Brain microvascular endothelial cell (primary cell): ENCODE measurements around the gene SLFN12L.
"Not testable (repeated sequence)": the region's sequence is repeated elsewhere in the genome, so short reads cannot be mapped to it uniquely, and the experiment has no call there.

Experiments
- DNase-seq: peaks from one replicate; pipeline ENCODE4 v3.0.0-alpha.2; 2020
- H3K27ac ChIP-seq: fragments of 250-450 bp; sonication (Bioruptor Pico); 2 replicates; pipeline ENCODE4 v1.5.1; 2020; ENCODE audit warnings: mild to moderate bottlenecking, moderate library complexity
- H3K27me3 ChIP-seq: fragments of 250-450 bp; sonication (Bioruptor Pico); replicated peaks from 2 replicates; pipeline ENCODE4 v1.5.1; 2020; ENCODE audit warnings: mild to moderate bottlenecking
- H3K36me3 ChIP-seq: fragments of 250-450 bp; sonication (Bioruptor Pico); replicated peaks from 2 replicates; pipeline ENCODE4 v1.5.1; 2020; ENCODE audit warnings: mild to moderate bottlenecking
- H3K4me3 ChIP-seq: 2 replicates; pipeline ENCODE4 v1.5.1; 2011; ENCODE audit warnings: low read depth, mild to moderate bottlenecking, control low read depth, low read length, moderate library complexity
- CTCF ChIP-seq: IDR thresholded peaks from 2 replicates; pipeline ENCODE4 v1.5.1; 2011; ENCODE audit warnings: low read depth, mild to moderate bottlenecking, moderate library complexity, low read length, control low read depth, inconsistent platforms; ENCODE audit errors: missing control alignments
- in situ Hi-C: cut with HindIII; loops from 2 replicates; pipeline ENCODE4 v1.10.0; 2017; ENCODE audit warnings: low sequenced_read_pairs, low pct_ligation_motif_present

The SLFN12L gene

DNA sequence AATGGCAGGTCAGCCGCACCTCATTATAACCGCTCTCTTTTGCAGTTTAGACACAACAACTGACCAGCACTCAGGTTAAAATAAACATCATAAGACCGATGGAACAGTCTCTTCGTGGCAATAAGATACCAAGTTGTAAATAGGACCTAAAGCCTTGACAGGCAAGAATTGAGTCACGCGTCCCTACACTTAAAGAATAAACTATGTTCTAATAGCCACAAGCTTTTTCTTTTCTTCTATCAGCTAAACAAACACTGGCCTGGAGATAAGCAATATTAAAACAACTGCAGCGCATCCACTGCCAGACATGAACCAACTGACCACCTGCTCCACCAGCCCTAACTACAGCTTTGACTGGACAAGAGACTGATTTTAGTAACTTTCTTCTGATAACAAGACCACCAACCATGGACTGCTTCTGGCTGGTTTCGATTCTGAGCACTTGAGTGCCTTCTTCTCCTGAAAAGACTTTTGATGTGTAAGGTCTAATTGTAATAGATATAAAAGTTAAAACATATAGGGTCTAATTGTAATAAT lies 17.5 kb downstream of the SLFN12L start:
- no peaks in the 10 kb centered on the region for H3K36me3 ChIP-seq
- H3K27ac ChIP-seq, result no peak overlapping the region
- in situ Hi-C loops, result no loop called here
- H3K4me3 ChIP-seq, result no peak overlapping the region
- no peak for DNase-seq
- peaks cover 5% of the 10 kb centered on the region for H3K27me3 ChIP-seq
- TF ChIP-seq CTCF, result no peak

DNA sequence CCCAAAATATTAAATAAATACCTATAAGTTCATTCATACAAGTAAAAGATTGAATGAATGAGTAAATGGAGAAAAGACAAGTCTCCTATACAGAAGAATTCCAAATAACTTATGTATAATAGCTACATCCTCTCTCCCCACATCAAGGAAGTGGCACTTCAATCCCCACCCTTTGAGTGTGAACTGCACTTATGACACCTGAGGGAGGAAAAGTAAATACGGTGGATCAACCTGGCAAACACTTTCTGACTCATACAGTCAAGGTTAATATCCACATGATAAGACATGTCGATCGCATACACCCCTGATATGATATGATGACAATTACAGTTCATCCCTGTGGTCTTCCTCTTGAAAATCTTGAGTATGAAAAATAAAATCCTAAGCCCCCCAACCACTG lies 18.0 kb downstream of the SLFN12L start:
- H3K36me3 ChIP-seq, result no peaks in the 10 kb centered on the region

GRCh38 chr17:35518431-35518830 lies 19.0 kb downstream of the SLFN12L start:
- DNase-seq, in situ Hi-C loops: not testable (repeated sequence)

More for the DNA sequence above, 18.0 kb downstream of the SLFN12L start:
- in situ Hi-C loops, result no loop called here
- no peak for TF ChIP-seq CTCF
- no peak overlapping the region for H3K4me3 ChIP-seq
- H3K27me3 ChIP-seq, result peaks cover 9% of the 10 kb centered on the region
- H3K27ac ChIP-seq, result no peak overlapping the region
- no peak for DNase-seq

DNA sequence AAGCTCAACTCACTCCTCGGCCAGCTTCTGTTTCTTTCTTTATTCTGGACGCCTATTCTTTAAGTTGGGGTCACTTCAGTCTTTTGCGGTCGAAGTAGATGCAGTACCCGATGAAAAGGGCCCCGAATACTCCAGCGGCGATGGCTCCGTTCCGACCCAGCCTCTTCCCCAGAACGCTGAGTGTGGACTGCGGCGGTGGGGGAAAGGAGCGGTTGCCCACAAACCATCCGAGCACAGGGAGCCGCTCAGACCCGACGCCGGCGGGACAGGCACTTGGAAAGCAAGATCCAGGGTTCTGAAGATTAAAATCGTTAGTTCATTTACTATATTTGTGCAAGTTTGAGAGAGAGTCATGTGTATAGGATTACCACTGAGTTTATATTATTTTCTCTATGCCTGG lies 22.5 kb downstream of the SLFN12L start:
- H3K27me3 ChIP-seq, result peaks cover 20% of the 10 kb centered on the region
- no peak for DNase-seq
- H3K27ac ChIP-seq, result no peak overlapping the region
- in situ Hi-C loops, result no loop called here
- H3K4me3 ChIP-seq, result no peak overlapping the region
- TF ChIP-seq CTCF, result no peak
- H3K36me3 ChIP-seq, result no peaks in the 10 kb centered on the region

More at GRCh38 chr17:35518431-35518830, 19.0 kb downstream of the SLFN12L start:
- not testable (repeated sequence) for H3K4me3 ChIP-seq, H3K36me3 ChIP-seq, H3K27ac ChIP-seq
- peaks cover 19% of the 10 kb centered on the region for H3K27me3 ChIP-seq

DNA sequence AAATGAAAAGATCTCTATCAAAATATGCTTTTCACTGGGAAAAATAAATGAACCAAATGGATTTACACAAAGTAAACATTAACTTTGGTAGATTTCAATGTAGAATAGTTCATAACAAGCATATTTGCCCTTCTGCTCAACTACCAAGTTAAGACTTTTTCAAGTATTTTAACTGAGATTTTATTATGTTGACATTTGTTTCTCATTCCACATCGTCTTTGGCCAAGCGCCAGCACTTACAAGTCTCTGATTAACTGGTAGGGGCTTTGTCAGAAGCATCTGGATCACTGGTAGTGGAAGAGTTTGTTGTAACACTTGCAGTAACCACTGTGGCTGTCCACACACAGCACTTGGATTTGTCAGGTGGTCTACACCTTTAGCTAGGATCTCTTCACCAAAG lies 22.9 kb downstream of the SLFN12L start:
- no peak for DNase-seq
- H3K27me3 ChIP-seq, result peaks cover 20% of the 10 kb centered on the region
- TF ChIP-seq CTCF, result no peak
- in situ Hi-C loops, result no loop called here
- no peak overlapping the region for H3K4me3 ChIP-seq
- H3K27ac ChIP-seq, result no peak overlapping the region
- H3K36me3 ChIP-seq, result no peaks in the 10 kb centered on the region

GRCh38 chr17:35510052-35510451 lies 27.4 kb downstream of the SLFN12L start:
- no peak for TF ChIP-seq CTCF
- H3K27ac ChIP-seq, result no peak overlapping the region
- H3K27me3 ChIP-seq, result peaks cover 15% of the 10 kb centered on the region
- no peaks in the 10 kb centered on the region for H3K36me3 ChIP-seq
- in situ Hi-C loops, result no loop called here
- DNase-seq, result no peak
- H3K4me3 ChIP-seq, result no peak overlapping the region

GRCh38 chr17:35507714-35508113 lies 29.8 kb downstream of the SLFN12L start:
- DNase-seq, in situ Hi-C loops, H3K27ac ChIP-seq, H3K4me3 ChIP-seq, H3K36me3 ChIP-seq, H3K27me3 ChIP-seq: not testable (repeated sequence)
